NT2/D1 (cell line): ENCODE results near the gene SLMAP.

Experiments used
- SUZ12 ChIP-seq: IDR thresholded peaks from 2 replicates; pipeline ENCODE4 v1.6.1; 2011; ENCODE audit not compliant: insufficient read length, insufficient read depth; ENCODE audit errors: extremely low read depth
- YY1 ChIP-seq: IDR thresholded peaks from 2 replicates; pipeline ENCODE4 v1.6.1; 2011; ENCODE audit not compliant: insufficient read length, insufficient read depth
- ZNF274 ChIP-seq: IDR thresholded peaks from 2 replicates; pipeline ENCODE4 v1.6.1; 2011; ENCODE audit warnings: mild to moderate bottlenecking, low read depth, low read length

DNA sequence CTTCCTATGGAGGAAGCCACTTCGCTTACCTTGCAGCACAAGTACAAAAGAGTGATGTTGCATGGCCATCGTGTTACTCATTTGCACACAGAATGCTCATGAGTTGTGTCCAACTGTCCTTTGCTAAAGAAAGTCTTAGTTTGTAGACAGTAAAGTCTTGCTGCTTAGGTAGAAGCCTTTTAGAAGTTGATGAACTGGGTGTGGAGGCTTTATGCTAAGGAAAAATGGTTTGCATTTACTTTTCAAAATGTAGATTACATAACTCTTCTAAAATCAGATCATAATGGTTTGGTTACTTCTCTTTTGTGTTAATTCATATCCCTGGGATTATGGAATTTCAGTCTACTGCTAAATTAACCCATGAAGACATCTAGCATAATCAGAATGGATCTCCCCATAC, 167.6 kb downstream of the SLMAP start:
- TF ChIP-seq ZNF274 = no peak
- TF ChIP-seq SUZ12 = no peak
- TF ChIP-seq YY1 = no peak
